HUES48 (cell line): Measurements from ENCODE around the gene MRPS34.

Experiments used
- H3K27ac ChIP-seq: one replicate; pipeline ENCODE4 v1.7.0; 2013; ENCODE audit warnings: low read depth, low read length, inconsistent platforms
- H3K27me3 ChIP-seq: 2 replicates; pipeline ENCODE4 v1.6.1; 2013; ENCODE audit warnings: mild to moderate bottlenecking, low read length; ENCODE audit not compliant: control insufficient read depth, insufficient read depth
- H3K36me3 ChIP-seq: 2 replicates; pipeline ENCODE4 v1.6.1; 2013; ENCODE audit warnings: low read length; ENCODE audit not compliant: control insufficient read depth, insufficient read depth
- H3K4me1 ChIP-seq: 2 replicates; pipeline ENCODE4 v1.6.1; 2013; ENCODE audit warnings: mild to moderate bottlenecking, low read length; ENCODE audit not compliant: control insufficient read depth, insufficient read depth
- H3K4me3 ChIP-seq: 2 replicates; pipeline ENCODE4 v1.5.1; 2013; ENCODE audit warnings: mild to moderate bottlenecking, low read depth, low read length
- H3K9ac ChIP-seq: 2 replicates; pipeline ENCODE4 v1.6.1; 2013; ENCODE audit warnings: mild to moderate bottlenecking, low read depth, low read length, moderate library complexity
- H3K9me3 ChIP-seq: 2 replicates; pipeline ENCODE4 v1.6.1; 2013; ENCODE audit warnings: low read length; ENCODE audit not compliant: control insufficient read depth, insufficient read depth

Gene MRPS34

GRCh38 chr16:1788095-1788707, 15.3 kb upstream of the MRPS34 start:
- H3K27me3 ChIP-seq, result no peaks in the 10 kb centered on the region
- H3K27ac ChIP-seq, result no peak overlapping the region
- no peak overlapping the region for H3K9ac ChIP-seq
- H3K4me3 ChIP-seq, result no peak overlapping the region
- H3K9me3 ChIP-seq, result no peaks in the 10 kb centered on the region
- no peaks in the 10 kb centered on the region for H3K4me1 ChIP-seq
- peaks cover 18% of the 10 kb centered on the region for H3K36me3 ChIP-seq

DNA sequence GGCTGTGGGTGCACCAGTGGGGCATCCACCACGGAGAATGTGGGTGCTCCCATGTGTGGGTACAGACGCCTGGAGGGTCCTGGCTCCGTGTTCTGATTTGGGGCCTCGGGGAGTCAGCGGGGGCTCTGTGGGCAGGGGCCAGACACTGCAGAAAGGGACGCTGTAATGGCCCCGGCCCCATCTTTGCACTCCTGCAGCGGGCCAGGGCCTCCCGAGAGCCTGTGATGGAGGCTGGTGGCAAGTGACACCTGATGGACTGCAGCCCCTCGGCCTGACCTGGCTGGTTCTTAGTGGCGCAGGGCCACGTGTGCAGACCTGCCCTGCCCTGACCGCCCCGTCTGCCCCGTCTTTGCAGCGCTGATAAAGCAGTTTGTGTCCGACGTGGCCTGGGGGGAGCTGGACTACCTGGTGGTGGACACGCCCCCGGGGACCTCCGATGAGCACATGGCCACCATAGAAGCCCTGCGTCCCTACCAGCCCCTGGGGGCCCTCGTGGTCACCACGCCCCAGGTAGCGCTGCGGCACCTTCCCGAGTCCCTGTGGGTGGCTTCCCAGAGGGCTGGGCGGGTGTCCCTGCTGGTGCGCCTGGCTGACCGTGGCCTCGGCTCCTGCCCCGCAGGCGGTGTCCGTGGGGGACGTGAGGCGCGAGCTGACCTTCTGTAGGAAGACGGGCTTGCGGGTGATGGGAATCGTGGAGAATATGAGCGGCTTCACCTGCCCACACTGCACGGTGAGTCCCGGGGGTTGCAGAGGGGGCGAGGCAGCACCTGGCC, 14.6 kb upstream of the MRPS34 start:
- no peak overlapping the region for H3K27ac ChIP-seq
- peaks cover 18% of the 10 kb centered on the region for H3K36me3 ChIP-seq
- no peaks in the 10 kb centered on the region for H3K27me3 ChIP-seq
- no peak overlapping the region for H3K4me3 ChIP-seq
- H3K9ac ChIP-seq, result no peak overlapping the region
- no peaks in the 10 kb centered on the region for H3K4me1 ChIP-seq
- H3K9me3 ChIP-seq, result no peaks in the 10 kb centered on the region

GRCh38 chr16:1787056-1787321, 14.1 kb upstream of the MRPS34 start:
- H3K27ac ChIP-seq, result no peak overlapping the region
- no peaks in the 10 kb centered on the region for H3K9me3 ChIP-seq
- H3K36me3 ChIP-seq, result peaks cover 18% of the 10 kb centered on the region
- no peaks in the 10 kb centered on the region for H3K27me3 ChIP-seq
- H3K4me3 ChIP-seq, result no peak overlapping the region
- H3K4me1 ChIP-seq, result no peaks in the 10 kb centered on the region
- H3K9ac ChIP-seq, result no peak overlapping the region

DNA sequence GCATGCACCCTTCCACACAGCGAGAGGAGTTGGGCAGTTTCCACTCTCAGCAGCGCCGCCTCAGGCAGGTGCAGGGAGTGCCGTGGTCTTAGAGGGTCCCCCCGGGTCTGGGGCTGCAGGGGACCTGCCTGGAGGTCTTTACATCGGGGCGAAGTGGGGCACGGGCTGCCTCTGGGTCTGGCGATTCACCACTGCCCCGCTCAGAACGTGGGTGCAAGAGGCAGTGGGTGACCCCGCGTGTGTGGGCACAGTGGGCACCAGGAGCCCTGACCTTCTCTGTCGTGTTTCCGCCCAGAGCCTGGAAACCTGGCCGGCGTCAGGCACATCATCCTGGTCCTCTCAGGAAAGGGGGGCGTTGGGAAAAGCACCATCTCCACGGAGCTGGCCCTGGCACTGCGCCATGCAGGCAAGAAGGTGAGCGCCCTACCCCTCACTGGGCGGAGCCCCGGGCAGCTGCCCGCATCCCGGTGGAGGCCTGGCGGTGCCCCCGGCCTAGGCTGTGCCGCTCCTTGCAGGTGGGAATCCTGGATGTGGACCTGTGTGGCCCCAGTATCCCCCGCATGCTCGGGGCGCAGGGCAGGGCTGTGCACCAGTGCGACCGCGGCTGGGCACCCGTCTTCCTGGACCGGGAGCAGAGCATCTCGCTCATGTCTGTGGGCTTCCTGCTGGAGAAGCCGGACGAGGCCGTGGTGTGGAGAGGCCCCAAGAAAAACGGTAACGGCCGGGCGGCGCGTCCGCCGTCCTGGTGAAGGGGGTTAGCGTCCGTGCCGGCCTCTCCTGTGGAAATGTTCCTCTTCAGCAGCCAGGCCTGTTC, 13.5 kb upstream of the MRPS34 start:
- Histone ChIP-seq H3K36me3 (peaks cover 18% of the 10 kb centered on the region), H3K9ac (no peak overlapping the region), H3K4me1 (peaks cover 2% of the 10 kb centered on the region; the same call in 1 of the 2 replicates), H3K4me3 (no peak overlapping the region), H3K27ac (no peak overlapping the region), H3K9me3 (no peaks in the 10 kb centered on the region), H3K27me3 (no peaks in the 10 kb centered on the region)

DNA sequence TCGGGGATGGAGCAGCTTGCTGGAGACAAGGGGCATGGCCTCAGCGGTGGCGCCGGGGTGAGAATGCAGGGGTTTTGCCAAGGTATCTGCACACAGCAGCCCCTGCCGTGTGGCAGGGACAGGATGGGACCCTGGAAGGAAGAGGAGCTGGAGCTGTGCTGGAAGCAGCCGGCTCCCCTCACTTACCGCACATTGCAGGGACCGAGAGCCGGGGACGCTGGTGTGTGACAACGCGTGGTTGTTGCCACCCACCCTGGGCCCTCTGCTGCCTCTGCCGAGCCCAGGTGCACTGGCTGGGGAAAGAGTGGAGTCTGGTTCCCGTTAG, 12.9 kb upstream of the MRPS34 start:
- H3K4me3 ChIP-seq, result no peak overlapping the region
- no peaks in the 10 kb centered on the region for H3K9me3 ChIP-seq
- no peak overlapping the region for H3K27ac ChIP-seq
- H3K27me3 ChIP-seq, result no peaks in the 10 kb centered on the region
- peaks cover 4% of the 10 kb centered on the region; the same call in 1 of the 2 replicates for H3K4me1 ChIP-seq
- H3K36me3 ChIP-seq, result peaks cover 21% of the 10 kb centered on the region
- H3K9ac ChIP-seq, result no peak overlapping the region

DNA sequence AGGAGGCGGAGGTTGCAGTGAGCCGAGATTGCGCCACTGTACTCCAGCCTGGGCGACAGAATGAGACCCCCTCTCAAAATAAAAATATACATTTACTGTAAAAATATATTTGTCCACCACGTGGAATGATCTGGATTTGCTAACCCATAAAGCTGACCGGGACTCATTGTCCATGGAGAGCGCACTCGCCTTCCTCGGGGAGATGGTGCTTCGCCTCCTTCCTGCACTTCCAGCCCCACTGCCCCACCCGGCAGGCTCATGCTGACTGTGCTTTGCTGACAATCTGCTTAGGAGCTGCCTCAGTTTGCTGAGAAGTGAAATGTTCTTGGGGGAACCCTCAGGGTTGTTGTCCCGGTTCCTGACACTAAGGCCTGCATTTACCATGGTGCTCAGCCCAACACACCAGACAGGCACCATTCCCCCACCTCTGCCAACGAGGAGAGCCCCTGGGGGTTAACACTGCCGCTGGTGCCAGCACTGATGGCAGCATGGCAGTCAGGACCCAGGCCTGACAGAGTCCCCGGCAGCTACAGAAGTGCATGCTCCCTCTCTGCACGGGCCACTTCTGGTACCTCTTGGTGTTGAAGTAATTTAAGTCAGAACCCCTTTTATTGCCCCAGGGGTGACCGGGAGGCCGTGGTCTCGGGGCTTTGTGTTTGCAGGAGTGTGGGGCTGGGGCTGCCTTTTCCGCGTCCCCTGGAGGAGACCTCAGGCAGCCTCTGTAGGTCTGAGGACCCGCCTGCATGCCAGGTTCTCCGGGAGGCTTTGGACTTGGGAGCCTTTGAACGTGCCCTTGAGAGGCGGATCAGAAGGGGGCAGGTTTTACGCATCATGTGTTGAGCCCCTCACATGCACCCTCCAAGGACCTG, 12.3 kb upstream of the MRPS34 start:
- Histone ChIP-seq H3K27me3 (no peaks in the 10 kb centered on the region), H3K9me3 (no peaks in the 10 kb centered on the region), H3K4me3 (no peak overlapping the region), H3K36me3 (peaks cover 25% of the 10 kb centered on the region), H3K4me1 (peaks cover 4% of the 10 kb centered on the region; the same call in 1 of the 2 replicates), H3K27ac (no peak overlapping the region), H3K9ac (no peak overlapping the region)

GRCh38 chr16:1782408-1783264, 9.7 kb upstream of the MRPS34 start, which contains the start of the genes NUBP2 and SPSB3:
TSS of gene NUBP2 (plus strand) at chr16:1782960. CDS start at chr16:1783021, 61 bp downstream.
TSS of gene SPSB3 (minus strand) at chr16:1782571. CDS start at chr16:1781483, 1,088 bp downstream.
- no peaks in the 10 kb centered on the region for H3K9me3 ChIP-seq
- H3K36me3 ChIP-seq, result peaks cover 17% of the 10 kb centered on the region
- H3K27me3 ChIP-seq, result no peaks in the 10 kb centered on the region
- peak within 1 kb of the TSS; percentile 65 for H3K9ac ChIP-seq
- peak within 1 kb of the TSS; percentile 79 for H3K4me3 ChIP-seq
- H3K27ac ChIP-seq, result peak within 1 kb of the TSS; percentile 77
- peaks cover 4% of the 10 kb centered on the region; the same call in 1 of the 2 replicates for H3K4me1 ChIP-seq

DNA sequence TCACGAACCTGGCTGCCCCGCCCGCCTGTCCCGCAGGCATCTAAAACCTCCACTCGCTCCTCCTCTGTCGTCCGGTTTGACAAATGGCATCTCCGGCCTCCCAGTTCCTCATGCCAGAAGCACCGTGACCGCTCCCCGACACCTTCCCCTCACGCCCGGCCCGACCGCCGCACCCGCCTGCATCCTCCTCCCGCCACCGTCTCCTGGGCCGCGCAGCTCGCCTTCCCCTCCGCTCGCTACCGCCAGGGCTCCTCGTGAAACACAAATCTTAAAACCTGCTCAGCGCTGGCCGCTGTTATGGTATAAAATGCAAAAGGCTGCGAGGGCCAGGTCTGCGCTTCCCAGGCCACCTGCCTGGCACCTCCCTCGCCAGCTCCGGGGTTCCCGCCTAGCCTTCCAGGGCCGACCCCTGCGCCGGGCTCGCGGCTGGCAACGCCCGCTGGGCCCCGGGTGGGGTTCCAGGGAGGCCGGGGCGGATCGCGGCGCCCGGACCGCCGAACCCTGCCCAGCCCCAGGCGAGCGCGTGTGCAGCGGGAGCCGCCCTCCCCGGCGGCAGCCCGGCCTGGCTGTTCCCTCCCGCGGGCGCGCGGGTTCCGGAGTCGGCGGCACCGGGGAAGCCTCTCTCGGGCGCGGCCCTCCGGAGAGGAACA, 8.9 kb upstream of the MRPS34 start:
- H3K4me1 ChIP-seq, result peaks cover 4% of the 10 kb centered on the region; the same call in 1 of the 2 replicates
- no peaks in the 10 kb centered on the region for H3K27me3 ChIP-seq
- H3K9me3 ChIP-seq, result no peaks in the 10 kb centered on the region
- H3K36me3 ChIP-seq, result peaks cover 20% of the 10 kb centered on the region
- H3K9ac ChIP-seq, result peak overlapping the region; percentile 65; the same call in 1 of the 2 replicates
- peak overlapping the region; percentile 79 for H3K4me3 ChIP-seq
- H3K27ac ChIP-seq, result peak overlapping the region; percentile 77

- H3K9me3 ChIP-seq, result no peaks in the 10 kb centered on the region
- peak overlapping the region; percentile 77 for H3K27ac ChIP-seq
- H3K4me3 ChIP-seq, result peak overlapping the region; percentile 79
- peaks cover 4% of the 10 kb centered on the region; the same call in 1 of the 2 replicates for H3K4me1 ChIP-seq
- peak overlapping the region; percentile 65; the same call in 1 of the 2 replicates for H3K9ac ChIP-seq
- peaks cover 24% of the 10 kb centered on the region; the same call in 1 of the 2 replicates for H3K36me3 ChIP-seq
- no peaks in the 10 kb centered on the region for H3K27me3 ChIP-seq
Measured at GRCh38 chr16:1781254-1781653, 8.3 kb upstream of the MRPS34 start.
